ENCODE data around the gene AP1S3. TPM values are rescaled to one million over a fixed set of nuclear protein-coding genes. Genes with fewer than 3 reads are reported as not detected.

The AP1S3 gene
- total RNA-seq (2012; rRNA removed) (2.5 and 5.8 TPM in 2 replicates), polyA plus RNA-seq (2012; rRNA removed) (3.1 and 4.1 TPM in 2 replicates), Bru-seq, nascent RNA (percentile 57 among the genes with signal in this experiment), BruChase-seq, experiment 1, labeled RNA remaining after a 6-hour chase (percentile 72 among the genes with signal in this experiment), BruChase-seq, experiment 2, labeled RNA remaining after a 2-hour chase (percentile 59 among the genes with signal in this experiment)
- polyA plus RNA-seq (2012; cell fraction: cytosol; rRNA removed) = 0.96 and 1.0 TPM in 2 replicates
- polyA plus RNA-seq (2012; cell fraction: nucleus; rRNA removed; ENCODE audit: low replicate concordance) = 0.47 and 1.4 TPM in 2 replicates
- long read RNA-seq, partial matches to known transcripts = 0 of 3 reads
- long read RNA-seq, other reads (novel, unspliced or antisense) = 2 of 3 reads

GRCh38 chr2:223837287-223838061, at the start of gene AP1S3:
Gene AP1S3 (minus strand): TSS chr2:223837582. CDS start chr2:223837450, 132 bp downstream.
- intact Hi-C loops (cut with micrococcal nuclease) (no loop called here), dilution Hi-C loops (cut with HindIII; ENCODE audit: low sequenced_read_pairs, unreplicated experiment) (no loop called here), in situ Hi-C loops (cut with MboI; ENCODE audit: low sequenced_read_pairs) (no loop called here)
- H3K27ac ChIP-seq (ENCODE audit: insufficient read depth, low read length) = no peak within 1 kb of the TSS; the same call in 1 of the 2 replicates
- H3K36me3 ChIP-seq (ENCODE audit: control insufficient read depth, insufficient read depth, low read length) = no peaks in the 10 kb centered on the region
- H2AFZ ChIP-seq (replicated peaks; ENCODE audit: low read length, poor library complexity) = peak within 1 kb of the TSS; percentile 96
- BruUV-seq (replicated peaks) = no TSS peak
- H3K14ac ChIP-seq (replicated peaks; ENCODE audit: low read depth, low read length) = no peak within 1 kb of the TSS
- H4K20me1 ChIP-seq (ENCODE audit: insufficient read depth, low read length) = peaks cover 3% of the 10 kb centered on the region; the same call in 1 of the 2 replicates
- H2BK20ac ChIP-seq (ENCODE audit: low read depth, low read length) = no peak within 1 kb of the TSS
- no peak within 1 kb of the TSS for H2AK5ac ChIP-seq (ENCODE audit: low read depth, low read length)
- WGBS, 2 experiments (ENCODE audit: extremely low coverage in 2 of 2, insufficient read length in 1 of 2) = 6% methylated on average over 29 of the region's 82 CpGs; no CpG with 5 or more reads in 1 of the 2 experiments
- ATAC-seq (ENCODE audit: low read depth) (peak; percentile 95), DNase-seq (peak; percentile 38)
- peak within 1 kb of the TSS; percentile 28; the same call in 1 of the 2 replicates for H3K9ac ChIP-seq (ENCODE audit: low read depth, low read length)
- no peak within 1 kb of the TSS for H2BK15ac ChIP-seq (ENCODE audit: low read depth, low read length)
- H3K56ac ChIP-seq (ENCODE audit: extremely low read depth, insufficient read depth, low read length) = no peak within 1 kb of the TSS
- peak within 1 kb of the TSS; percentile 81 for H3K4me2 ChIP-seq (ENCODE audit: low read depth, low read length)
- no peak within 1 kb of the TSS for H2BK5ac ChIP-seq (ENCODE audit: low read depth, low read length, poor library complexity, severe bottlenecking)
- H3K79me1 ChIP-seq (ENCODE audit: low read depth in 1 of 2, low read length in 2 of 2) = 0 out of 4 replicates have a peak, but pooled peaks cover 0 to 4% of the 10 kb centered on the region in 2 experiments
- 0 out of 2 replicates have a peak, but pooled peaks have one; percentile 24 for TF ChIP-seq MAZ (IDR thresholded peaks at IDR 0.05; ENCODE audit: borderline replicate concordance, low read depth, low read length)
- no peak for TF ChIP-seq CEBPB (IDR thresholded peaks at IDR 0.05; ENCODE audit: low read depth, low read length)
- TF ChIP-seq RAD21 (IDR thresholded peaks at IDR 0.05; ENCODE audit: low read length) = peak; percentile 3; the same call in 1 of the 2 replicates
- 0 out of 2 replicates have a peak, but pooled peaks have one; percentile 8 for TF ChIP-seq CTCF (conservative IDR thresholded peaks at IDR 0.05; ENCODE audit: low read depth, low read length)
- TF ChIP-seq MAFK (IDR thresholded peaks at IDR 0.05; ENCODE audit: low read depth, low read length) = no peak
- no peak for TF ChIP-seq ELK1 (IDR thresholded peaks at IDR 0.05; ENCODE audit: borderline replicate concordance, low read depth, low read length)
- no peak within 1 kb of the TSS for H4K91ac ChIP-seq (ENCODE audit: insufficient read depth, low read depth, low read length)
- H3K23ac ChIP-seq (ENCODE audit: low read depth, low read length) = no peak within 1 kb of the TSS; the same call in 1 of the 2 replicates
- H3K18ac ChIP-seq (ENCODE audit: low read depth, low read length) = no peak within 1 kb of the TSS
- POLR2A ChIA-PET (ENCODE audit: unreplicated experiment) = no interaction called here
- H2AK9ac ChIP-seq (replicated peaks; ENCODE audit: low read depth, low read length, poor library complexity) = peak within 1 kb of the TSS; percentile 57
- H3K9me3 ChIP-seq (ENCODE audit: control insufficient read depth, insufficient read depth, low read length) = no peaks in the 10 kb centered on the region
- H3K4ac ChIP-seq (ENCODE audit: low read depth, low read length) = no peak within 1 kb of the TSS
- no peak within 1 kb of the TSS for H2BK120ac ChIP-seq (ENCODE audit: low read depth, low read length)
- CTCF ChIA-PET = no interaction called here
- peaks cover 3% of the 10 kb centered on the region; the same call in 1 of the 2 replicates for H3K4me1 ChIP-seq (ENCODE audit: control insufficient read depth, insufficient read depth, low read length)
- no peak within 1 kb of the TSS for H4K5ac ChIP-seq (ENCODE audit: low read depth, low read length)
- no peaks in the 10 kb centered on the region for H3K9me1 ChIP-seq (ENCODE audit: insufficient read depth, low read length)
- H4K8ac ChIP-seq (ENCODE audit: low read depth in 2 of 2, low read length in 2 of 2) = no peak within 1 kb of the TSS
- H3K27me3 ChIP-seq (ENCODE audit: control insufficient read depth, insufficient read depth, low read length) = no peaks in the 10 kb centered on the region
- H3K4me3 ChIP-seq (ENCODE audit: insufficient read depth, low read depth, low read length) = peak within 1 kb of the TSS; percentile 75

Measured in IMR-90 (cell line).